LNCAP (cell line): ENCODE data around the gene NREP.

Experiments
- TF ChIP-seq, protein P1 (sequence below): fragments of 450-650 bp; IDR thresholded peaks from 2 replicates; pipeline ENCODE4 v1.5.1; 2017; ENCODE audit warnings: mild to moderate bottlenecking

The NREP gene

DNA sequence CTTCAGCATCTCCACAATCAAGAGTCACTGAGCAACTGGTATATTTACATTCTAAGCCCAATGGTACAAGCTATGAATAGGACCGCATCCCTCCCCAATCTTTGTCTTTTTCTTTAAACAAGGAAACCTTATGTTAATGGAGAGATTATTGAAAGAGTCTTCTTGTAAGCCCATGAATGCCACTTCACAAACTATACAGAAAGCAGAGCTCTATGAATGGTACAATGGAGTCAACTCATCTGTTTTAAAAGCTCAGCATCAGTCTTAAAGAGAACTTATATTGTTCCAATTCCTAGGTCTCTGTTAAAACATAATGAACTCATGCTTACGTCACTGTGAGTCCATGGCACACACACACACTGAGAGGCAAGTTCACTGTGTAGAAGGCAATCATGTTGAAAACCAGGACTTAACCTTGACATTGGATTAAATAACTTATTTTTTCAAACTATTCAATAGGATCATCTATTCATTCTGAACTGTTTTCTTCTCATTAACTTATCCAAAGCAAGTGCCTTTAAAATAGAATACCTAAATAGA is 4.5 kb downstream of the NREP start:
- TF ChIP-seq, protein P1, sequence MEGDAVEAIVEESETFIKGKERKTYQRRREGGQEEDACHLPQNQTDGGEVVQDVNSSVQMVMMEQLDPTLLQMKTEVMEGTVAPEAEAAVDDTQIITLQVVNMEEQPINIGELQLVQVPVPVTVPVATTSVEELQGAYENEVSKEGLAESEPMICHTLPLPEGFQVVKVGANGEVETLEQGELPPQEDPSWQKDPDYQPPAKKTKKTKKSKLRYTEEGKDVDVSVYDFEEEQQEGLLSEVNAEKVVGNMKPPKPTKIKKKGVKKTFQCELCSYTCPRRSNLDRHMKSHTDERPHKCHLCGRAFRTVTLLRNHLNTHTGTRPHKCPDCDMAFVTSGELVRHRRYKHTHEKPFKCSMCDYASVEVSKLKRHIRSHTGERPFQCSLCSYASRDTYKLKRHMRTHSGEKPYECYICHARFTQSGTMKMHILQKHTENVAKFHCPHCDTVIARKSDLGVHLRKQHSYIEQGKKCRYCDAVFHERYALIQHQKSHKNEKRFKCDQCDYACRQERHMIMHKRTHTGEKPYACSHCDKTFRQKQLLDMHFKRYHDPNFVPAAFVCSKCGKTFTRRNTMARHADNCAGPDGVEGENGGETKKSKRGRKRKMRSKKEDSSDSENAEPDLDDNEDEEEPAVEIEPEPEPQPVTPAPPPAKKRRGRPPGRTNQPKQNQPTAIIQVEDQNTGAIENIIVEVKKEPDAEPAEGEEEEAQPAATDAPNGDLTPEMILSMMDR: no peak

DNA sequence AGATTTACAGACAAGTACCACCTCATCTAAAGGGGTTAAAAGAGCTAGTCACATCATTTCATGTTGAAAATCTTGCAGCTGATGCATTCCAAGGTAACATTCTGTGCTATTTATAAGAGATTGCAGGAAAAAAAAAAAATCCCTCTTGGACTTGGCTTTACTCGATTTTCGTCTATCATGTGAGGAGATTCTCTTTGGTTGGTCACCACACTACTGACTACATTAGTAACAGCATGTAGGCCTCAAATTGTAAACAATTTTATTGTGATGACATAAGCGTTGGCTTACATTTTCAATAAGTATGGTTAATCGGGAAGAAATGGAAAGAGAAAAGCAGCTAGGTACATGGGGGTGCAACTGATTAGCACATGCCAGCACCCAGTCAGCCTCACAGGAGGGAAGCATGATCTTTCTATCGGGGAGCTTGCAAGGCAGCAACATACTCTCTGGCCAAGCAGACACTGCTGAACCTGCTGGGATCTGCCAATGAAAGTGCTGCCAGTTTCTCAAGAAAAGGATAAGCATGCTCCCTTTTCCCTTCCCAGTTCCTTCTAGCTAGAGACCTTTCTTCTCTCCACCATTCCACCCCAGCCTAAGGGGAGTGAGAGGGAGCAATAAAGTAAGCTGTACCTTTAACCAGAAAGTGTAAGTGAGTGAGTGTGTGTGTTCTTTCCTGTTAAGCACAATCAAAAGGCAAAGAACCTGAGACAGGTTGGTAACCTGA is 7.5 kb downstream of the NREP start:
- TF ChIP-seq, protein P1: no peak

DNA sequence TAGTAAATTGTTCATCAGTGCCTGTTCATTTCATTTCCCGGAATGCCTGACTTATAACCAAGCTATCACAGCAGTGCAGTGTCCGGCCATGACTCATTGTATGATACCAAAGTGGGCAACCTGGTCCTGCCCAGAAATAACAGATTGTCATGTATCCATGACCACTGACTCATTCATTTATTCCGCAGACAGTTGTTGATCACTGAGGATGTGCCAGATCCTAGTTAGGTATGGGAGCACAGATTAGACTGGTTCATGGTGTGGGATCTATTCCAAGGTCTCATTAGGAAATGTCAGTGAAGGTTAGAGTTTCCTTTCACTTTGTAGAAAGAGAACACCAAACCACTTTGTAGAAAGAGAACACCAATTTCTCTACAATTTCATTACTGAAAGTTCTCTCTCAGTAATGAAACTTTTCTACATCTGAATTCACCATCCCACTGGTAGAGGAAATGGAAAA is 8.7 kb downstream of the NREP start:
- TF ChIP-seq, protein P1: no peak

DNA sequence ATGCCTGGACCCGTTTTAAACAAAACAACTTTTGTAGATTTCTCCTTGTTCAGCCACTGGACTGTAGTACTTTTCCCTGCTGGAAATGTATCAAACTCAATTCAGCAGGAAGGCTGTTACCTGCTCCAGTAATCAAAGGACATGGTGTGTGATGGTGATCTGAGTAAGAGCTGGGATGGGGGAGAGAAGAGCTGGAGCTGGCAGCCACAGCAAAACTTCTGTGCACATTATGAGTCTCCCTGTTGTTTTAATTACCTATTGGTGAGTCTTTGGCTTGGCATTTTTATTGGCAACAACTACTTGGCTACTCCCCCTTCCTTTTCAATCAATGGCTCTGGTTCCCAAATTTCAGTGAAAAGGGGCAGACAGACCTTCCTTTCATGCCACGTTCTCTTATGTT is 9.7 kb downstream of the NREP start:
- TF ChIP-seq, protein P1: no peak

DNA sequence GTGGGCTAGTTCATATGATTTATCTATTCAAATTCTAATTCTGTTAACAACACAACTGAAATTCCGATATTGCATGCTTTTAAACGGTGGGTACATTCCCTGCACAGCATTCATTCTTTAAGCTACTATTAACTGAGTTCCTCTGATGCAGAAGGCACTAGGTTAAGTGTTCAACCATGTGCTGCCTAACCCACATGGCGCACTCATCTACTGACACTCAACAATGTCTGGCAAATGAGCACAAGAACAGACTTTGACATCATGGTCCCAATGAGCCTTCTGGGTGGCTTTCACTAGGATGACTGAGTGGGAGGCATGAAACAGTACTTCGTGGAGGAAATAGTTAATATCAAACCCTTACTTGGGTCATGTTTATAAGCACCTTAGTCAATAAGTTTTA is 10.2 kb downstream of the NREP start:
- TF ChIP-seq, protein P1: no peak

DNA sequence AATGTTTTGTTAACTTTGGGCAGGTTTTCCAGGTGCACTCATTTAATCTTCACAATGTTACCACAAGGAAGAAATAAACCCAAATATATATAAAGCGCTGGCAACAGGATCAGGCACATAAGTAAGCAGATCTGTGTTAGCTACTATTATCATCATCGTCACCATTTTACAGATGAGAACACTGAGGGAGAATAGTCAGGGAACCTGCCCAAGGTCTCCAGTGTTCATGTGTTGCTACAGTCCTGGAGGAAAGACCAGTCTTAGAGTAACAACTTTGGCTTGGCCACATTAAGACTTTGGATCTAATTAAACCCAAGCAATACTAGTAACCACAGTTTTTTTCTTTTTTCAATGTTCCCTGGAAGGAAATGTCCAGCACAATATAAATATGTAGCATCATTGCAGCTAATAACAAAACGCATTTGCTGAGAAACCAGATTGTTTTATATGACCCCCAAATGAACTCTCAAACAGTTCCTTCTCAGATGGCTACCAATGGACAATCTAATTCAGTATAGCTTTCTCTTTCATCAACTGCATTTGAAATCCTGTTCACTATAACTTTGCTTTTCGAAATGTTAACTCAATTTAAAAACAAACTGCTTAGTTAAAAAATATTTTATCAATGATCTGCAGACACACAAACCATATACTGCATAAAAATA is 11.8 kb downstream of the NREP start:
- TF ChIP-seq, protein P1: no peak

DNA sequence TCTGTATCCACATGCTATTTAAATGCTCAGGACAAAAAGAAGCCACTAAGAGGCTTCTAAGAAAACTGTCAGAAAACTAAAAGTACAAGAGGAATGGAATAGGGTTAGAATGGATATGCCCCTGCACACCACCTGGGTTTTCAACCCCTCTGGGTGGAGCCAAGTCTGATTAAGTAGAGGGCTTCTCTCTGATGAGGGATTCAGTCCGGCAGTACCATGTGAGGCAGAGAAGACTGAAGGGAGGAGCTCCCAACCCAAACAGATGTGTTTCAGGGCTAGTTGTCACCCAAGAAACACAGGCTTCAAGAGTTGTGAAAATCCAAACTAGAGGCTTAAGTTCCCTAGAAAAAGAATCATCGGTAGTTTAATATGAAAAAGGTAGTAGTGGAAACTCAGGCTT is 12.5 kb downstream of the NREP start:
- TF ChIP-seq, protein P1: no peak
